Measurements from ENCODE around the gene TBL1X. TPM values are rescaled to one million over a fixed set of nuclear protein-coding genes. Genes with fewer than 3 reads are reported as not detected.

Gene TBL1X
- total and polyA plus RNA-seq, 2 donors (not counting 3 experiments of a cell fraction or from before 2014, with no cell fraction given) = 8.7 to 25.3 TPM

DNA sequence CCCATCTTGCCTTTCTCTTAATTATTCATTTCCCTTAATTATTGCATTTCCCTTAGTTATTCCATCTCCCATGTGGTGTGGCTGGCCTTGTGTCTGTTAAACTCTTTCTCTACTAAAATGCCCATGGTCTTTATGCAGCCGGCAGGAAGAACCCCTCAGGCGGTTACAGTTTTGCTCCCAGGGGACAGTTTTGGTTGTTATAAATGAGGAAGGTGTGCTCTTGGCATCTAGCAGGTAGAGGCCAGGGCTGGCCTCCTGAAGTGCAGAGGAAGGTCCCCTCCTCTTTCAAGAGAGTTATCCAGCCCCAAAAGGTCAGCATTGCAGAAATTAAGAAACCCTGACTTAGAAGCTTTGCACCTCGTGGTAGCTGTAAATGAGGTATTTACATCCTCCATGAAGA lies 18.0 kb downstream of the TBL1X start:
- BruUV-seq (replicated peaks) = no TSS peak
- Histone ChIP-seq H3K4me1 (ENCODE audit: control insufficient read depth, extremely low read depth, insufficient read depth, low read length) (no peaks in the 10 kb centered on the region), H3K27me3 (ENCODE audit: control insufficient read depth in 2 of 2, insufficient read depth in 2 of 2, low read length in 2 of 2) (no peaks in the 10 kb centered on the region), H3K9me3 (replicated peaks; ENCODE audit: control insufficient read depth, insufficient read depth, low read length) (no peaks in the 10 kb centered on the region), H3K79me2 (ENCODE audit: control insufficient read depth, insufficient read depth, low read length) (peaks cover 15% of the 10 kb centered on the region), H3K36me3 (ENCODE audit: control insufficient read depth in 2 of 2, extremely low read depth in 1 of 2, insufficient read depth in 2 of 2, low read length in 2 of 2) (no peaks in the 10 kb centered on the region), H3K4me2 (ENCODE audit: insufficient read depth, low read length) (no peak overlapping the region), H3K4me3 (replicated peaks in 1 of 3; ENCODE audit: insufficient read depth in 1 of 3, low read depth in 1 of 3, low read length in 3 of 3) (no peak overlapping the region), H3K9me1 (replicated peaks; ENCODE audit: control insufficient read depth, extremely low read depth, insufficient read depth, low read length) (no peaks in the 10 kb centered on the region), H3K27ac (ENCODE audit: insufficient read depth, low read depth, low read length) (no peak overlapping the region), H4K20me1 (replicated peaks; ENCODE audit: control insufficient read depth, extremely low read depth, insufficient read depth, low read length) (no peaks in the 10 kb centered on the region), H2AFZ (ENCODE audit: low read depth, low read length) (no peak overlapping the region), H3K9ac (replicated peaks; ENCODE audit: extremely low read depth, insufficient read depth, low read length) (no peak overlapping the region)
- CTCF ChIA-PET = no interaction called here
- POLR2A ChIA-PET = no interaction called here
- dilution Hi-C loops (cut with MboI; ENCODE audit: extremely low pct_ligation_motif_present, low sequenced_read_pairs) = no loop called here
- intact Hi-C loops (cut with micrococcal nuclease) = no loop called here
- FAIRE-seq (no peak), DNase-seq (ENCODE audit: low read depth, low spot score) (no peak)
- TF ChIP-seq, protein P1, sequence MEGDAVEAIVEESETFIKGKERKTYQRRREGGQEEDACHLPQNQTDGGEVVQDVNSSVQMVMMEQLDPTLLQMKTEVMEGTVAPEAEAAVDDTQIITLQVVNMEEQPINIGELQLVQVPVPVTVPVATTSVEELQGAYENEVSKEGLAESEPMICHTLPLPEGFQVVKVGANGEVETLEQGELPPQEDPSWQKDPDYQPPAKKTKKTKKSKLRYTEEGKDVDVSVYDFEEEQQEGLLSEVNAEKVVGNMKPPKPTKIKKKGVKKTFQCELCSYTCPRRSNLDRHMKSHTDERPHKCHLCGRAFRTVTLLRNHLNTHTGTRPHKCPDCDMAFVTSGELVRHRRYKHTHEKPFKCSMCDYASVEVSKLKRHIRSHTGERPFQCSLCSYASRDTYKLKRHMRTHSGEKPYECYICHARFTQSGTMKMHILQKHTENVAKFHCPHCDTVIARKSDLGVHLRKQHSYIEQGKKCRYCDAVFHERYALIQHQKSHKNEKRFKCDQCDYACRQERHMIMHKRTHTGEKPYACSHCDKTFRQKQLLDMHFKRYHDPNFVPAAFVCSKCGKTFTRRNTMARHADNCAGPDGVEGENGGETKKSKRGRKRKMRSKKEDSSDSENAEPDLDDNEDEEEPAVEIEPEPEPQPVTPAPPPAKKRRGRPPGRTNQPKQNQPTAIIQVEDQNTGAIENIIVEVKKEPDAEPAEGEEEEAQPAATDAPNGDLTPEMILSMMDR (IDR thresholded peaks at IDR 0.05; ENCODE audit: extremely low read depth in 1 of 2, insufficient read depth in 1 of 2, low read depth in 1 of 2, low read length in 2 of 2) = no peak
- TF ChIP-seq POLR2A (IDR thresholded peaks at IDR 0.05; ENCODE audit: low read depth, low read length) (no peak), EZH2 (IDR thresholded peaks at IDR 0.05; ENCODE audit: borderline replicate concordance, low read depth, low read length, severe bottlenecking) (no peak), MYC (IDR thresholded peaks at IDR 0.05; ENCODE audit: low read depth, low read length) (no peak), FOS (IDR thresholded peaks at IDR 0.05; ENCODE audit: borderline replicate concordance, insufficient read depth, low read length) (no peak), JUN (IDR thresholded peaks at IDR 0.05; ENCODE audit: borderline replicate concordance, insufficient read depth, insufficient read length, low read depth) (no peak), GATA2 (IDR thresholded peaks at IDR 0.05; ENCODE audit: insufficient read depth, insufficient read length, low read depth, low read length) (no peak), POLR2AphosphoS5 (IDR thresholded peaks at IDR 0.05; ENCODE audit: insufficient read depth, low read depth, low read length) (no peak)
- TF ChIP-seq, protein P2, sequence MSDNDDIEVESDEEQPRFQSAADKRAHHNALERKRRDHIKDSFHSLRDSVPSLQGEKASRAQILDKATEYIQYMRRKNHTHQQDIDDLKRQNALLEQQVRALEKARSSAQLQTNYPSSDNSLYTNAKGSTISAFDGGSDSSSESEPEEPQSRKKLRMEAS (IDR thresholded peaks at IDR 0.05; ENCODE audit: insufficient read depth, insufficient read length) = no peak

Data from endothelial cell of umbilical vein (primary cell).